Right cardiac atrium (tissue), 5 donors: Measurements from ENCODE around the gene STYXL2. TPM values are rescaled to one million over a fixed set of nuclear protein-coding genes. Genes with fewer than 3 reads are reported as not detected.

Source experiments
- ATAC-seq, 2 donors: fragments of 200-7000 bp; cut with Tn5 transposase; one replicate each; pipeline versions ENCODE4 v1.8.0 to v1.9.1; 2020; ENCODE audit warnings: moderate library complexity in 2 of 2, mild to moderate bottlenecking in 1 of 2
- DNase-seq, 3 donors: peaks; one replicate each; pipeline ENCODE4 v3.0.0-alpha.2; 2020
- H3K27ac ChIP-seq: one replicate; pipeline ENCODE4 v1.5.1; 2013; ENCODE audit warnings: mild to moderate bottlenecking, low read length, control low read depth, moderate library complexity
- H3K27me3 ChIP-seq: one replicate; pipeline ENCODE4 v1.6.1; 2013; ENCODE audit not compliant: control insufficient read depth, insufficient read depth
- H3K4me1 ChIP-seq: one replicate; pipeline ENCODE4 v1.6.1; 2013; ENCODE audit warnings: low read length; ENCODE audit not compliant: control insufficient read depth, insufficient read depth
- H3K4me3 ChIP-seq: one replicate; pipeline ENCODE4 v1.5.1; 2013; ENCODE audit warnings: low read length, control low read depth
- H3K9me3 ChIP-seq: one replicate; pipeline ENCODE4 v1.6.1; 2013; ENCODE audit warnings: low read length; ENCODE audit not compliant: control insufficient read depth
- WGBS: extraction: QIAGEN DNeasy Blood & Tissue Kit; methylation state at CpG from one replicate; pipeline ENCODE4 v1.1.7; 2013; 5-methylcytosine and 5-hydroxymethylcytosine counted together
- intact Hi-C, 4 donors: fragments of 100-400 bp; cut with DNase I; formaldehyde crosslinking; loops; one replicate each; pipeline versions ENCODE4 v1.11.0 to v1.14.0; 2022 to 2023
- long read RNA-seq, 4 donors: library from polyadenylated mRNA; unstranded; transcript quantifications; one replicate each; pipeline ENCODE4 v2.0.0, GENCODE V29; 2020 to 2021
- polyA plus RNA-seq: library from polyadenylated mRNA; stranded (reverse); fragments of 200-250 nt; gene quantifications from one replicate; pipeline ENCODE4 v1.2.3, GENCODE V29; 2013
- total RNA-seq, 4 donors: library from RNA; stranded (reverse); fragmentation: NEBNext Ultra II Directional; extraction: Animal tissue kit (Norgen Biotek cat#: 25700); gene quantifications; one replicate each; pipeline ENCODE4 v1.2.1, GENCODE V29; 2021
- donor health status: healthy with polysubstance abuse.
- donor health status: DM: no; HTN: yes; CAD: no.
- donor health status: DM: no; HTN: no; CAD: no.
- donor health status: DM: no; HTN: yes; CAD: no; lungs with severe emphysema.
- donor health status: DM: yes; HTN: yes; CAD: no.

STYXL2 gene
- total RNA-seq (100 to 1,000 TPM in 3 of 4 donors, 10 to 100 TPM in 1; 94.1 to 144 (median 122) TPM), polyA plus RNA-seq (69.5 TPM)
- long read RNA-seq, donor 1, full-length matches to known transcripts, result 147 of 210 reads
- long read RNA-seq, donor 1, partial matches to known transcripts, result 7 of 210 reads
- long read RNA-seq, donor 1, other reads (novel, unspliced or antisense), result 56 of 210 reads
- long read RNA-seq, donor 2, full-length matches to known transcripts, result 184 of 246 reads
- long read RNA-seq, donor 2, partial matches to known transcripts, result 56 of 246 reads
- long read RNA-seq, donor 2, other reads (novel, unspliced or antisense), result 6 of 246 reads
- long read RNA-seq, donor 3, full-length matches to known transcripts, result 356 of 527 reads
- long read RNA-seq, donor 3, partial matches to known transcripts, result 122 of 527 reads
- long read RNA-seq, donor 3, other reads (novel, unspliced or antisense), result 49 of 527 reads
- long read RNA-seq, donor 4, full-length matches to known transcripts, result 175 of 237 reads
- long read RNA-seq, donor 4, partial matches to known transcripts, result 48 of 237 reads
- long read RNA-seq, donor 4, other reads (novel, unspliced or antisense), result 14 of 237 reads

GRCh38 chr1:167093846-167094516, at the start of gene STYXL2:
STYXL2 (plus strand) TSS chr1:167094075; CDS start chr1:167094850, 775 bp downstream.
- intact Hi-C loops, result no loop called here
- no peaks in the 10 kb centered on the region for H3K9me3 ChIP-seq
- no peaks in the 10 kb centered on the region for H3K4me1 ChIP-seq
- H3K4me3 ChIP-seq, result peak within 1 kb of the TSS; percentile 74
- ATAC-seq (peak; percentile 88), DNase-seq (no peak)
- no peaks in the 10 kb centered on the region for H3K27me3 ChIP-seq
- WGBS, result 46% methylated on average over 8 of the region's 8 CpGs
- H3K27ac ChIP-seq, result peak within 1 kb of the TSS; percentile 99

DNA sequence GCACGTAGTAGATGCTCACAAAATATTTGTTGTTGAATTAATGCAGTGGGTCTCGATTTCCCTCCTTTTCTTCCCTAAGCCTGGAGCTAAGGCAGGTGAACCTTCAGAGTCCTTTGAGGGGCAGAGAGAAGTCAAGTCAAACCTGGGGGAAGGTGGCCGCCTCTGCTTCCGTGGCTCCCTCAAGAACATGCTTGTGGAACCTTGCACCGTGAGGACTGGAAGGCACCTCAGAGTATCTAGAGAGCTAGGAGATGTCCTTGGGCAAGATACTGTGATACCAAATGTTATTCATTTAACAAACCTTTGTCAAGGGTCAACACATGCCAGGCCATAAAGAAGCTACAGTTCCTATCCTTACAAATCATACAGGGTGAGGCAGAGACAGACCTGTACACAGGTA, 42.0 kb upstream of the STYXL2 start:
- no peaks in the 10 kb centered on the region for H3K27me3 ChIP-seq
- no peak overlapping the region for H3K4me3 ChIP-seq
- no peaks in the 10 kb centered on the region for H3K9me3 ChIP-seq
- H3K4me1 ChIP-seq, result no peaks in the 10 kb centered on the region
- ATAC-seq (no peak), DNase-seq (no peak)
- intact Hi-C loops, result loop anchor here in 1 of 4 donors (5.0 kb wide), 1 partner anchor 145 kb away; no protein-coding TSS in a partner anchor
- WGBS, result 96% methylated on average over 5 of the region's 5 CpGs
- H3K27ac ChIP-seq, result no peak overlapping the region

DNA sequence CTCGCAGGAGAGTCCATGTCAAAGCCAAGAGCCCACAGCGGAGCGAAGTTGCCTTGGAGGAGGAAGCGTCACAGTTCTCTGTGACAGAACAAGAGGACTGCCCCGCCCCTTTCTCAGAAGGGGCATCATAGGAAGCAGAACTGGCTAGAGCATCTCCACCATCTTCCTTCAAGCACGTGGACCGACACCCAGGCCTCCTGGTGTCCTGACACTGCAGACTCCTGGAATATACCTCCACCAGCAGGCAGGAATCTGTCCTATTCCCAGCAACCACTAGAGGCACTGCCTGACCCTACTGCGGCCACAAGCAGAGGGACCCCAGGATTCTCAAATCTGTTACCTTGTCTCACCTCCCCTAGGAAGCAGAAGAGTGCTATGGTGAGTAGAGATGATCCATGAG, 41.5 kb upstream of the STYXL2 start:
- no peaks in the 10 kb centered on the region for H3K27me3 ChIP-seq
- H3K27ac ChIP-seq, result no peak overlapping the region
- no peaks in the 10 kb centered on the region for H3K9me3 ChIP-seq
- 70% methylated on average over 8 of the region's 8 CpGs for WGBS
- H3K4me3 ChIP-seq, result no peak overlapping the region
- DNase-seq (no peak), ATAC-seq (peak in 1 of 2 donors; percentile 42)
- intact Hi-C loops, result loop anchor here in 1 of 4 donors (5.0 kb wide), 1 partner anchor 145 kb away; no protein-coding TSS in a partner anchor
- H3K4me1 ChIP-seq, result no peaks in the 10 kb centered on the region

- DNase-seq (no peak), ATAC-seq (no peak)
- H3K27me3 ChIP-seq, result no peaks in the 10 kb centered on the region
- 68% methylated on average over 3 of the region's 3 CpGs for WGBS
- H3K27ac ChIP-seq, result no peak overlapping the region
- H3K9me3 ChIP-seq, result no peaks in the 10 kb centered on the region
- H3K4me1 ChIP-seq, result no peaks in the 10 kb centered on the region
- intact Hi-C loops, result loop anchor here in 1 of 4 donors (5.0 kb wide), 1 partner anchor 147 kb away; no protein-coding TSS in a partner anchor
- no peak overlapping the region for H3K4me3 ChIP-seq
Measured at GRCh38 chr1:167054531-167054930, 39.3 kb upstream of the STYXL2 start.

GRCh38 chr1:167054946-167055630, 38.8 kb upstream of the STYXL2 start:
- DNase-seq (no peak), ATAC-seq (no peak)
- no peaks in the 10 kb centered on the region for H3K9me3 ChIP-seq
- no peaks in the 10 kb centered on the region for H3K4me1 ChIP-seq
- 76% methylated on average over 14 of the region's 14 CpGs for WGBS
- no peaks in the 10 kb centered on the region for H3K27me3 ChIP-seq
- intact Hi-C loops, result loop anchor here in 3 of 4 donors (5.0 kb wide), 3 partner anchors 143 to 173 kb away; no protein-coding TSS in a partner anchor
- H3K4me3 ChIP-seq, result no peak overlapping the region
- H3K27ac ChIP-seq, result no peak overlapping the region

DNA sequence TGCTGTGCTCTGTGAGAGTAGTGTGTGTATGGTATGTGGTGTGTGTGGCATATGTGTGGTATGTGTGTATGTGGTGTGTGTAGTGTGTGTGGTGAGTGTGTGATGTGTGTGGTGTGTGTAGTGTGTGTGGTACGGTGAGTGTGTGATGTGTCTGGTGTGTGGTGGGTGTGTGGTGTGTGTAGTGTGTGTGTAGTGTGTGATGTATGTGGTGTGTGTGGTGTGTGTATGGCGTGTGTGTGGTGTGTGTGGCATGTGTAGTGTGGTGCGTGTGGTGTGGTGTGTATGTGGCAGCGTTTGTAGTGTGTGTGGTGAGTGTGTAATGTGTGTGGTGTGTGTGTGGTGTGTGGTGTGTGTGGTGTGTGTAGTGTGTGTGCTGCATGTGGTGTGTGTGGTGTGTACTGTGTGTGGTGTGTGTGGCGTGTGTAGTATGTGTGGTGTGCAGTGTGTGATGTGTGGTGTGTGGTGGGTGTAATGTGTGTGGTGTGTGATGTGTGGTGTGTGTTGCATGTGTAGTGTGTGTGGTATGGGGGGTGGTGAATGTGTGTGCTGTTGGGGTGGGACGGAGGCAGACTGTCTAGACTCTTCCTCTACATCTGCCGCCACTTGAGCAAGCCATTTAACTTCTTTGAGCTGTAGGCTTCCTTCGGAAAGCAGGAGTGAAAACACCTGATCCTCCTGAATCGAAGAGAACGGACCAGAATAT, 37.2 kb upstream of the STYXL2 start:
- no peak overlapping the region for H3K4me3 ChIP-seq
- ATAC-seq (peak in 1 of 2 donors; percentile 11), DNase-seq (no peak)
- no peaks in the 10 kb centered on the region for H3K4me1 ChIP-seq
- intact Hi-C loops, result loop anchor here (1.0 to 5.0 kb wide), 4 partner anchors 144 to 174 kb away; no protein-coding TSS in a partner anchor
- H3K9me3 ChIP-seq, result no peaks in the 10 kb centered on the region
- no peaks in the 10 kb centered on the region for H3K27me3 ChIP-seq
- H3K27ac ChIP-seq, result no peak overlapping the region
- 56% methylated on average over 10 of the region's 10 CpGs for WGBS

- Histone ChIP-seq H3K4me3 (no peak overlapping the region), H3K9me3 (no peaks in the 10 kb centered on the region), H3K27ac (no peak overlapping the region), H3K4me1 (no peaks in the 10 kb centered on the region), H3K27me3 (no peaks in the 10 kb centered on the region)
- intact Hi-C loops, result loop anchor here (1.0 to 5.0 kb wide), 4 partner anchors 145 to 175 kb away; no protein-coding TSS in a partner anchor
- WGBS, result 37% methylated on average over 6 of the region's 6 CpGs
- DNase-seq (no peak), ATAC-seq (peak; percentile 48 to 56)
Measured at GRCh38 chr1:167057241-167057688, 36.6 kb upstream of the STYXL2 start.

DNA sequence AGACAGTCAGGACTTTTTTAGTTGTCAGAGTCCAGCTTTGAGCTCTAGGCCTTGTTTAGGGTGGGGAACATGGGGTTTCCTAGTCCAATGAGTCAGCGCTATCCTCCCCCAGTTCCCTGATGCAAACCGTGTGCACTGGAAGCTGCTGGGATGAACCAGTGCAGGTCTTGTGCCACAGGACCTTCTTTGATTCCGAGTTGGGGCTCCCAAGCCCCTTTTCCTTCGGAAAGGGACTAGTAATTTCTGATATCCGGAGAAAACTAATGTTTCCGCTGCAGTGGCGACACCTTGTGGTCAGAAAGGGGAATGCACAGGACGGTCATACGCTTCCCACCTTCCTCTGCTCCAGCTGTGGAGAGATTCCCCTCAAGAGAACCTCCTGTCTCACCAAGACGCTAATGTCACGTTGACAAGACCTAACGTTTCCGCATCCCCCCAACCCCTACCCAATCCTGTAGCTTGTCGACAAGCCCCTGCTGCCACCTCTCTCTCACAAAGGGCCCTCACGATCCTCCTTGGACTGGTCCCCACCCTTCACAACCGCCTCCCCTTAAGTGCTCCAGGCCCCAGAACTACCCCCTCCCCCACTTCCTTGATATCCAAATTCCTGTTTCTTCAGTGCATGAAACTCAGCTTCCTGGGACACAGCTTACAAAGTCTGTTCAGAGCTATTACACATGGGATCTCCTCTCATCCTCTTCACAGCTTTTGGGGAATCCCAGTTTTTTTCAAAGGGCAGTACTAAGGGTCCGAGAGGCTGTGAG, 34.6 kb upstream of the STYXL2 start:
- no peaks in the 10 kb centered on the region for H3K4me1 ChIP-seq
- H3K27me3 ChIP-seq, result no peaks in the 10 kb centered on the region
- no peaks in the 10 kb centered on the region for H3K9me3 ChIP-seq
- WGBS, result 10% methylated on average over 17 of the region's 17 CpGs
- H3K27ac ChIP-seq, result no peak overlapping the region
- intact Hi-C loops, result loop anchor here in 3 of 4 donors (2.0 to 5.0 kb wide), 3 partner anchors 147 to 177 kb away; no protein-coding TSS in a partner anchor
- ATAC-seq (peak; percentile 51 to 69), DNase-seq (peak; percentile 65 to 90 (median 86))
- no peak overlapping the region for H3K4me3 ChIP-seq

DNA sequence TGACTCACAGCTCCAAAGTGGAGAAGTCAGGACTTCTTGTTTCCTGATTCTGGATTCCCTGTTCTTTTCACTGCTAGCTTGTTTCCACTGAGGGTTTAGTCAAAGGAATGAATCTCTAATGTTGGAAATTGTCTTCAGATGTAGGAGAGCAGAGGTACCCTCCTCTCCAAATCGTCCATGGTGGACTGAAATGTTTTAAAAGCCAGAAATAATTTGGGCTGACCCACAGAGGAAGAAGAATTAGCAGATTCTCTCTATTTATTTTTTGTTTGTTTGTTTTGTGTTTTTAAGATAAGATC, 34.1 kb upstream of the STYXL2 start:
- intact Hi-C loops, result loop anchor here (2.0 to 10.0 kb wide), 6 partner anchors 147 to 475 kb away; no protein-coding TSS in a partner anchor
- DNase-seq (no peak), ATAC-seq (no peak)
- H3K4me1 ChIP-seq, result no peaks in the 10 kb centered on the region
- no peaks in the 10 kb centered on the region for H3K27me3 ChIP-seq
- no peak overlapping the region for H3K4me3 ChIP-seq
- H3K27ac ChIP-seq, result no peak overlapping the region
- H3K9me3 ChIP-seq, result no peaks in the 10 kb centered on the region
- 41% methylated on average over 1 of the region's 1 CpG for WGBS
